Uterus (tissue), 2 donors: ENCODE data around the gene IRF2BP2.

ENCODE experiments used
- POLR2A ChIP-seq, 2 donors: fragments of 450-650 bp; IDR thresholded peaks; one replicate each; pipeline ENCODE4 v1.6.1; 2016; ENCODE audit warnings: antibody characterized with exemption in 2 of 2, mild to moderate bottlenecking in 1 of 2, moderate library complexity in 1 of 2
- TF ChIP-seq, protein P1 (sequence below), 4 experiments: fragments of 200-600 bp in 2 of 4; fragments of 450-650 bp in 2 of 4; sonication (generic) in 2 of 4; IDR thresholded peaks; one replicate each; pipeline ENCODE4 v1.5.1; 2016 to 2019; ENCODE audit warnings: antibody characterized with exemption in 4 of 4, mild to moderate bottlenecking in 2 of 4, moderate library complexity in 1 of 4

DNA sequence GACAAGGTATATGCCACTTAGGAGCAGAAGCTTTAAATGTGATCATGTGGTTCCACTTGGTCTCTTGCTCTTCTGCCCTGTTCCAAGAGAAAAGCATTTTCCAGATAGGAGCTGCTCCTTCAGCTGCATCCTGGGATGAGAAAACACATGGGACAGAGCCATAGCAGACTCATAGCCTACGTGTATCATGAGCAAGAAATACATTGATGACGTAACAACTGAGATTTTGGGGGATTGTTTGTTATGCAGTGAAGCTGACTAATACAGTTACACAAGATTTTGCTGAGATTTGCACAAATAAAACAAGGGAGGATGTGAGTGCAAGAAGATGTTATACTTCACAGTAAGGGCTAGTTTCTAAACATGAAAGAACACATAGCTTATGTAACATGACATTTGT lies 36.0 kb upstream of the IRF2BP2 start:
- TF ChIP-seq, protein P1, sequence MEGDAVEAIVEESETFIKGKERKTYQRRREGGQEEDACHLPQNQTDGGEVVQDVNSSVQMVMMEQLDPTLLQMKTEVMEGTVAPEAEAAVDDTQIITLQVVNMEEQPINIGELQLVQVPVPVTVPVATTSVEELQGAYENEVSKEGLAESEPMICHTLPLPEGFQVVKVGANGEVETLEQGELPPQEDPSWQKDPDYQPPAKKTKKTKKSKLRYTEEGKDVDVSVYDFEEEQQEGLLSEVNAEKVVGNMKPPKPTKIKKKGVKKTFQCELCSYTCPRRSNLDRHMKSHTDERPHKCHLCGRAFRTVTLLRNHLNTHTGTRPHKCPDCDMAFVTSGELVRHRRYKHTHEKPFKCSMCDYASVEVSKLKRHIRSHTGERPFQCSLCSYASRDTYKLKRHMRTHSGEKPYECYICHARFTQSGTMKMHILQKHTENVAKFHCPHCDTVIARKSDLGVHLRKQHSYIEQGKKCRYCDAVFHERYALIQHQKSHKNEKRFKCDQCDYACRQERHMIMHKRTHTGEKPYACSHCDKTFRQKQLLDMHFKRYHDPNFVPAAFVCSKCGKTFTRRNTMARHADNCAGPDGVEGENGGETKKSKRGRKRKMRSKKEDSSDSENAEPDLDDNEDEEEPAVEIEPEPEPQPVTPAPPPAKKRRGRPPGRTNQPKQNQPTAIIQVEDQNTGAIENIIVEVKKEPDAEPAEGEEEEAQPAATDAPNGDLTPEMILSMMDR (IDR thresholded peaks at IDR 0.05): no peak
- no peak for TF ChIP-seq POLR2A (IDR thresholded peaks at IDR 0.05)
